ELF-1 (cell line): ENCODE results near the gene NYNRIN.

Experiments
- DNase-seq: peaks from one replicate; pipeline ENCODE4 v3.0.0-alpha.2; 2016; ENCODE audit warnings: low read depth, low spot score

The NYNRIN gene

GRCh38 chr14:24392325-24393091 is 6.3 kb upstream of the NYNRIN start:
- DNase-seq, result no peak

GRCh38 chr14:24394275-24394674 is 4.5 kb upstream of the NYNRIN start:
- DNase-seq, result no peak

GRCh38 chr14:24395609-24396582 is 2.9 kb upstream of the NYNRIN start:
- DNase-seq, result no peak

- no peak for DNase-seq
These were observed 1.0 kb upstream of the NYNRIN start for GRCh38 chr14:24397639-24398292.

DNA sequence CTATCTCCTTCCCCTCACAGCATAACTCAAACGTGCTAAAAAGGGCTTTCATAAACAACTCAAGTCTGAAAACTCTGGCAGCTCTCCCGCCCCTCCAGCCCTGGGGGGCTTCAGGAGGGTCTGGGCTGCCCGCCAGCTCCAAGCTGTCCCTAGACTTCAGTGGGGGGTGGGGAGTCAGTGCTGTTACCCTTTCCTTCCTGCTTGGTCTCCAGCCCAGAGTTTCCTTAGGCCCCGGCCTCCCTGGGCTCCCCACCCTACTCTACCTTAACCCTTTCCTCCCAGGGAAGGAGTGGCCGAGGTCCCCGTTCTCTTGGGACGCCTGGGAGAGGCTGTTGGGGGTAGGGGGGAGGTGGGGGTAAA is 530 bp upstream of the NYNRIN start:
- DNase-seq, result no peak

DNA sequence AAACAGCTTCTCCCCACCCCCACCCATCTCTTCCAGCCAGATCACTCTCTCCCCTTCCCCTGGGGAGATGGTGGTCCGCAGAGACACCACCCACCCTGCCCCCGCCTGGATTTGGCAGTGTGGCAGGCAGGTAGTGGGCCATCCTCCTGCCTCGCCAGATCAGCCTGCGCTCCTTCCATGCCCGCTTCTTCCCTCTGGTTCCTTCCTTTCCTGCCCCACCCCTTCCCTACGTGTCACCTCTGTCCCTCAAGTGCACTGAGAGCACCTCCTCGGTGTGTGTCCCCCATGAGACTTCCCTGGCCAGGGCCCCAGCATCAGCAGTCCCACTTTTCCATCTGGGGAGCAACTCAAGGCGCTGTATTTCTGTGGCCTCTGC is 632 bp downstream of the NYNRIN start:
- no peak for DNase-seq

DNA sequence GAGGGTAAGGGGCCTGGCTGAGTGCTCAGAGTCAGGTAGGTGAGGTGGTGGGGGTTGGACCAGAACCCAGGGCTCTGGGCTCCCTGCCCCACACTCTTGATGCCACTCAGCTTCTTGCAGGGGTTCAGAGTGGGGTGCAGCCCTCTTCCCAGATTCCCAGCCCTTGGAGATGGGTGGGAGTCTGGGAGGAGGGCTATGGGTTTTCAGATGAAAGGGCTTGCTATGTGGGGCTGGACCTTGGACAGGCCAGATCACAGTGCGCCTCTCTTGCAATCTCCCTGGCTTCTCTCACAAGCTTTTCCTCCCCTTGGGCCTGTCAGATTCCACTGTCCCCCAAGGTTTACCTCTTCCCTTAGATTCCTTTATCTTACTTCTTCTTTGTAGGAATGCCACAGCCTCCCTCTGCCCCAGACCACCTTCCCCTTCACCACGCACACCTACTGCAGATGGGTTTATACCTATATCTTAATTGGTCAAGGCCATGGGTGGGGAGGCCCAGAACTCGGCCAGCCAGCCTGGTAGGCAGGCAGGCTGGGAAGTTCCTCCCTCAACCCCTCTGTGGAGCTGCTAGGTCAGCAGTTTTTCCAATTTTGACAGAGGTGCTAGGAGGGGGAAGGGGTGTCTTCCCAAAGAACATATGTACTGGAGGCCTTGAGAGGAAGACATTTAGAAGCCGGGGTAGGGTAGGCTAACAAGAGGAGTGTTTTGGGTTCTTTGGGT is 1.4 kb downstream of the NYNRIN start:
- DNase-seq, result no peak

DNA sequence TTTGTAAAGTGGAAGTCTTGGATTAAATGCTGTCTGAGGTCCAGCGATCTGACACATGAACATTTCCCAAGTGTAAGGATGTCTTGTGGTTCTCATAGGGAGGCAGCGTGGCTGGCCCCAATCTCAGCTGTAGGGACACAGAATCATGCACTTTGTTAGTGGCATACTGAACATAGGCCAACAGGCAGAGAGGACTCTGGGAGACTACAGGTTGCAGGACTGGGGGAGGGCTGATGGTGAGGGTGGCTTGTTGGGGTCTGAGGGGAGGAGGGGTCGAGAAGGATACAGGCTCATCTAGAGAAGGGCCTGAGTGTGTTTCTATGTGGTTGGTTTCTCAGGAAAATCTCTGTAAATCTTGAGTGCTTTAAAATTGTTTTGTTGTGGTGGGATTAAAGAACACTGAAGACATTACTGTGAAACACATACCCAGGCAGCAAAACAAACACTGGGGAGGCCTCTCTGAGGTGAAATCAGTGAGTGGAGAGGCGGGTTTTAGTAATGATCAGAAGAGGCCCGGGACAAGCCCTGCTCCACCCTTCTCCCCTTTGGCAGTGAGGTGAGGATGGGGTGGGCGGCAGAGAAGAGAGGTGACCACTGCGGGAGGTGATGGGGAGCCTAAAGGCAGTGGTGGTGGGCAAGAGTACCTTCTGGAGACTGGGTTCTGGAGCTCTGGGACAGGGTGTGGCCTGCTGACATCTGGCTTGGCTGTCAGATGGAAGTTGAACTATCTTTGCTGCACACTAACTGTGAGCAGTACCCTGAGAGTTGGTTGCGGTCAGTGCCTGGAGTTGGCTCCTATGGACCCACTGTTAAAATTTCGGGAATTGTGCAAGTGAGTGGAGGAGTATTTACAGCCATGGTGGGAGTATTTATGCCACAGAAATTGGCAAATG is 3.3 kb downstream of the NYNRIN start:
- DNase-seq, result no peak

DNA sequence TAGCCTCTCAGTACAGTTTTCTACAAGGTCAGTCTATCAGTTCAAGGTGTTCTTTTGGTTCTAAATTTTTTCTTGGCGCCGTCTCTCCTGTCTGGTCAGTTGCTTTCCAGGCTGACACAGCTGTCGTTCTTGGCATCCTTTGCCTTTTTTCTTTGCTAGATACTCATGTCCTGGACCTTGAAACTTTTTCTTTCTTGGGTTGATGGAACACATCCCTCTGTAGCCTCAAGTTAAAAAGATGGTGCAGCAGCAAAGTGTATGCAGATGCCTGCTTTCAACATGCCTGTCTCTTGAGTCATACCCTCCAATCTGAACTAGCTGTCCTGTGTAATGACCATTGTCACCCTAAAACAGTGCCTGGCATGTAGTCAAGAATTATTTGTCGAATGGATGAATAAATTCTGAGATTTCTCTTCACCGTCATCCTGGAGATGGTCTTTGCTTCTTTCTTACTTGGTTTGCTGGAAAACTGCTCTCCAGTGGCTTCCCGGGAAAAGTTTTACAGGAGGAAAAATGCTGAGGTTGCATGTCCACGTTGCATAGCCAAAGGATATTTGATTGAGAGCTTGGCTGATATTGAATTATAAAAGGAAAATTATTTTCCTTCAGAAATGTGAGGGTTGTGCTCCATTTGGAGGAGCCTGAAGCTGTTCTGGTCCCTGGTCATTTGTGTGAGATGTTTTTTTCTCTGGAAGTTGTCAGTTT is 4.6 kb downstream of the NYNRIN start:
- no peak for DNase-seq

DNA sequence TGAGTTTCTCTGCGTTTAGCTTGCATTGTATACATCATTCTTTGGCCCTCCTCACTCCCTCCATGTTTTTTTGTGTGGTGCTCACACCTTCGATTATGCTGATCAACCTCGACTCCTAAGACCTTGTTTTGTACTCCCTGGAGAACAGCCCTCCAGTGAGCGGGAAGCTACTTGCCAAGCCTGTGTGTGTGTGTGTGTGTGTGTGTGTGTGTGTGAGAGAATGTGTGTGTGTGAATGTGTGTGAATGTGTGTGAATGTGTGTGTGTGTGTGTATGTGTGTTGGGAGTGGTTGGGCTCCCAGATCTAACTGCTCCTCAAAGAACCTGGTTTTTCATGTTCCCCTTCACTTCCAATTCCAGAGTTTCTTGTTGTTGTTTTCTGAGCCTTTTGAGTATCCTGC is 6.0 kb downstream of the NYNRIN start:
- no peak for DNase-seq

DNA sequence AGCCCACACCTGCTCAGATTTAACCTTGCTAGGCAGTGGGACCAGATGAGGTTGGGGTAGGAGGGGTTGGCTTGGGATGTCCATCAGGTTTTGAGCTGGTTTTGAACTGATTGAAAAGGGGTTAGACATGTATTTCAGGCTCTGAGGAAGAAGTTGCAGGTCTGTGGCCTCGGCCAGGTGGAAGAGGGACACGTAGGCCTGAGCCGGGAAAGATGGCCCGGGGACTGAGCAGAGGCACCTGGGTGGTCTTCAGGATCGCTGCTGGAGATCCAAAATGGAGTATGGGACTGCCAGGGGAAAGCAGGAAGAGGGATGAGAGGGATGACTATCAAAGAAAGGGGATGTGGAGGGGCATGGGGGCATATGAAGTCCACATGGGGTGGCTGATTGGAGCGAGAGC is 7.6 kb downstream of the NYNRIN start:
- DNase-seq, result no peak

- no peak for DNase-seq
These were observed 9.0 kb downstream of the NYNRIN start for GRCh38 chr14:24407608-24408325.

DNA sequence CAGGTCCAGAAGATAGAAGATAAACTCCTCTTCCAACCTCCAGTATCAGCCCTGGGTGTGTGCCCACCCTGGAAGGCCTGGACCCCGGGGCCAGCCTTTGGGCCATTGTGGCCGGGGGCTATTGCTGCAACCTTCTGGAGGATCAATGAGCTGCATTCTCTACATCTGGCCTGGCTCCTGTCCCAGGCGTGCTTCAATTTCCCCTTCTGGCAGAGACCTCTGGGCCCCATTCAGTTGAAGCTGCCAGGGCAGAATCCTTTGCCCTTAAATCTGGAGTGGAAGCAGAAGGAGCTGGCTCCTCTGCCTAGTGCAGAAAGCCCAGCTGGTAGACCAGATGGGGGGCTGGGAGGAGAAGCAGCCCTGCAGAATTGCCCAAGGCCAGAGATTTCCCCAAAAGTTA is 10.0 kb downstream of the NYNRIN start:
- DNase-seq, result no peak

DNA sequence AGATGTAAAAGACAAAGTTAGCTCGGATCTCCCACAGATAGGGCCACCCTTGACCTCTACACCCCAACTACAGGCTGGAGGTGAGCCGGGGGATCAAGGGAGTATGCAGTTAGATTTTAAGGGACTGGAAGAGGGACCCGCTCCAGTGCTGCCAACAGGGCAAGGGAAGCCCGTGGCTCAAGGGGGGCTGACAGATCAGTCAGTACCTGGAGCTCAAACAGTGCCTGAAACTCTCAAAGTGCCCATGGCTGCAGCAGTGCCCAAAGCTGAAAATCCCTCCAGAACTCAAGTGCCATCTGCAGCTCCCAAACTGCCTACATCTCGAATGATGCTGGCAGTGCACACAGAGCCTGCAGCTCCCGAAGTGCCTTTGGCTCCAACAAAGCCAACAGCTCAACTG is 10.4 kb downstream of the NYNRIN start:
- DNase-seq, result no peak

DNA sequence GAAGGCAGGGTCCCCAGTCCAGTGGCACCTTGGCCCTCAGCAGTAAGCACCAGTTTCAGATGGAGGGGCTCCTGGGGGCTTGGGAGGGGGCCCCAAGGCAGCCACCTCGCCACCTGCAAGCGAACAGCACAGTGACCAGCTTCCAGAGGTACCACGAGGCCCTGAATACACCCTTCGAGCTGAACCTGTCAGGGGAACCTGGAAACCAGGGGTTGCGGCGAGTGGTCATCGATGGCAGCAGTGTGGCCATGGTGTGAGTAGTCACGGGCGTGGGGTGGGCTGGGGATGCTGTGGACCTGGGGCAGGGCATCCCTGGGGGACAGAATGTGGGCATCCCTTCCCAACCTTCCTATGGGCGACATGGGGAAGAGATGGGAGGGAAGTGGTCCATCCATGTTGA is 11.2 kb downstream of the NYNRIN start:
- no peak for DNase-seq

DNA sequence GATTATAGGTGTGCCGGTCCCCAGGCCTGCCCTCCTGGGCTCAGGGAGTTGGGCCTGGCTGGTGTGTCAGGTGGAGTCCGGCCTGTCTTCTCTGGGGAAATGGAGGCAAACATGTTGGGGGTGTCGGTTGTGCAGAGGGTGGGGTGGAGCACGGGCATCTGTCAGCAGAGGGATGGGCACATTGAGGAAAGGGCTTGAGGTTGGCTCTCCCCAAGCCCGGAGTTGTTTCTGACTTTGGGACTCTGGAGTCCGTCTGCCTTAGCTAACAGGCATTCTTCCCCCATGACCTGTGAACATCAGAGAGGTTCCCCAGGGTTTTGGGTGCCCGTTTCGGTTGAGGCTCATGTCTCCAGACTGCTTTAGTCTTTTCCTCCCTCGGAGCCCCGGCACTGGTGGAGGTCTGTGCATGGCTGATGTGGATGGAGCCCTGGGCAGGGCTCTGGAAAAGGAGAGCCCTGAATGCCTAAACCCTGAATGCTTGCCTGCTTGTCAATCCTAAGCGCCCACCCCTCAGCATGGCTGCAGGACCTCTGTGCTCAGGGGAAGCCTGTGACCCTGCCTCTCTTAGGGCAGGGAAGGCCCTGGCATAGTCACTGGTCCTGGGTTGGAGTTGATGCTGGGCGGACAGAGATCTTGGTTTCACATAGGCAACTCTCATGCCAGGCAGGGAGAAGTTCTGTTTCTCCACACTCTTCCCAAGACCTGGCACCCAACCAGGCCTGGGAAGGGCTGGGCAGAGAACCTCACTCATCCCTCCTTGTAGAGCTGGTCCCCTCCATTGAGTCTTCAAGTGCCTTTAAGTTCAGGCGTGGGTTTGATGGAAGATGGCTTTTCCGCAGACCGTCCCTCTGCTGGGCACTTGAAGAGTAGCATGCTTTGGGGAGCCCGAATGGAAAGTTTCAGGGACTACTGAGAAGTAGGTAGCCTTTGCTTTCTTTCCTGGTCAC is 12.9 kb downstream of the NYNRIN start:
- DNase-seq, result peak; percentile 66

DNA sequence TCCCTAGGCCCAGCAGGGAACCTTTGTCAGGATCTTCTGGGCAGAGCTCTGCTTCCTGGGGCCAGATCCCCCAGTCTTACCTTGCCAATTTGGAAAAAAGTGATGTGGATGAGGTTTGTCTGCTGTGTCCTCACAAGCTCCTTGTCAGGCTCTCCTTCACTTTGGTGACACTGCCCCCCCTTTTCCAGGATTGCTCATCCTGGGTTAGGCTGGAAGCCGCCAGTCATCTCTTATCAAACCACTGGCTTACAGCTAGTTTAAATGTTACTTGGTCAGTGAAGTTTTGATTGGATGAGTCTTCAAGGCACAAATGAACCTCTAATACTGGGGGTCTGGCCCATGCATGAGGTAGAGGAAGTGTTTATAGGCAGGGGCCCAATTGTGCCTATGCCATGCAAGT is 15.3 kb downstream of the NYNRIN start:
- DNase-seq, result no peak

DNA sequence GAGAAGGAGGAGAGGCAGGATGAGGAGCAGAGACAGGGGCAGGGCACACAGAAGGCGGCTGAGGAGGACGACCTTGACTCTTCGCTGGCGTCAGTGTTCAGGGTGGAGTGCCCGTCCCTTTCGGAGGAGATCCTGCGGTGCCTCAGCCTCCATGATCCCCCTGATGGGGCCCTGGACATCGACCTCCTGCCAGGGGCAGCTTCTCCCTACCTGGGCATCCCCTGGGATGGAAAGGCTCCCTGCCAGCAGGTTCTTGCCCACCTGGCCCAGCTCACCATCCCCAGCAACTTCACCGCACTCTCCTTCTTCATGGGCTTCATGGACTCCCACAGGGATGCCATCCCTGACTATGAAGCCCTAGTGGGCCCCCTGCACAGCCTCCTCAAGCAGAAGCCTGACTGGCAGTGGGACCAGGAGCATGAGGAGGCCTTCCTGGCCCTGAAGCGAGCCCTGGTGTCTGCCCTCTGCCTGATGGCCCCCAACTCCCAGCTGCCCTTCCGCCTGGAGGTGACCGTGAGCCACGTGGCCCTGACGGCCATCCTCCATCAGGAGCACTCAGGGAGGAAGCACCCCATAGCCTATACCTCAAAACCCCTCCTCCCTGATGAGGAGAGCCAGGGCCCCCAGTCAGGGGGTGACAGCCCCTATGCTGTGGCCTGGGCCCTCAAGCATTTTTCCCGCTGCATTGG is 16.1 kb downstream of the NYNRIN start:
- DNase-seq, result no peak
